Fibroblast of skin of scalp (primary cell): ENCODE measurements around the gene LEF1.
"Not testable (repeated sequence)": the region's sequence is repeated elsewhere in the genome, so short reads cannot be mapped to it uniquely, and the experiment has no call there.

Source experiments
- DNase-seq: peaks from one replicate; pipeline ENCODE4 v3.0.0-alpha.2; 2013

The LEF1 gene

DNA sequence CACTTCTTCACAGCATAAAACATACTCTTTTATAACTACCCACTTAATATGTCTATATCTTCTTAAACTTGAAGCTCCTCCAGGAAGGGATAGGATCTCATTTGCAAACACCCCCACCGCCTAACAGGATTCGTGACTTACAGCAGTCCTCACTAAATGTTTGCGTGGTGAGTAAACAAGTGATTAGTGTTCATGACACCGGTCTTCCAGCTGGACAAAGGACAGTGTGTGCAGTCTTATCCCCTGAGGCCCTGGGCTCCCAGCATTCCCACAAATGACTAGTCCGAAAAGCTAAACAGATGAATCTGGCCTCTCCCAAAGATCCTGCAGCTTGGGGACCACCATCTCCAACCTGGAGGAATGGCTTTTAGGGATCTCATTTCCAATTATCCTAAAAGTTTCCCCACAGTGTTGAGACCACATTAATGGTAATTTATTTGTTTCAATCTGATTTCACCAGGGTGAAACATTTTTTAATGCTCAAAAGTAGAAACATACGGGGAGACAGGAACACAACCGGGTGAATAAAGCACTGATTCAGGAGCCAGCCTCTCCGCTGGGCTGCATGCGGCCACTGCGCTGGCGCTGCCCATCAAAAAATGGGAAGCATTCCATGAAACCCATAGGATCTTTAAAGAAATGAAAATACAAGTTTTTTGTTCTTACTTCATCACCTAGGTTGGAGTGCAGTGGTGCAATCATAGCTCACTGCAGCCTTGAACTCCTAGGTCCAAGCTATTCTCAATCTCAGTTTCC, 109.9 kb downstream of the LEF1 start:
- peak; percentile 68 for DNase-seq

- no peak for DNase-seq
Measured at GRCh38 chr4:108056418-108056817, 112.3 kb downstream of the LEF1 start.

GRCh38 chr4:108055787-108056186, 112.9 kb downstream of the LEF1 start:
- DNase-seq = no peak

DNA sequence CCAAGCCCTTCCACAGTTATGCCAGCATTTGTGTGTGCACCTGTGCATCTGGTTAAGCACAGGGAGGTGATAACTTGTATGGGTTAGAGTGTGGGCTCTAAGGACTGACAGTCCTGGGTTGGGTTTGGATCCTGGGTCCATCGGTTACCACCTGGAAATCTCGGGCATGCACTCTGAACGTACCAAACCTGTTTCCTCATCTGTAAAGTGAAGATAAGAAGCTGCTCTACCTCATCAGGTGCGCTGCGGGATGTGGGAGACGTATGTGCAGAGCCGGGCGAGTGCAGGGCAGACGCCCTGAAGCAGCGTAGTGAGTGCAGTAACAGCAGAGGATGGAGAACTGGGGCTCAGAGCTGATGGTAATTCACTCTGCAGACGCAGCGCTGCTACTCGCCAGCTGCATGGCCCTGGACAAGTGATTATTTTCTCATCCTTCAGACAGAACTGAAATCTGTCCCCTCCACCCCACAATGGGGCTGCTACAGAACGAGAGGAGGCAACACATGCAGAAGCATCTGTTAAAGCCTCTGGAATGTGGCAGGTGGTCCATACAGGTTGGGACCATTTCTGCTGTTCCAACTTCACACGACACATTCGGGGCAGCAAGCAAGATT, 114.6 kb downstream of the LEF1 start:
- no peak for DNase-seq

DNA sequence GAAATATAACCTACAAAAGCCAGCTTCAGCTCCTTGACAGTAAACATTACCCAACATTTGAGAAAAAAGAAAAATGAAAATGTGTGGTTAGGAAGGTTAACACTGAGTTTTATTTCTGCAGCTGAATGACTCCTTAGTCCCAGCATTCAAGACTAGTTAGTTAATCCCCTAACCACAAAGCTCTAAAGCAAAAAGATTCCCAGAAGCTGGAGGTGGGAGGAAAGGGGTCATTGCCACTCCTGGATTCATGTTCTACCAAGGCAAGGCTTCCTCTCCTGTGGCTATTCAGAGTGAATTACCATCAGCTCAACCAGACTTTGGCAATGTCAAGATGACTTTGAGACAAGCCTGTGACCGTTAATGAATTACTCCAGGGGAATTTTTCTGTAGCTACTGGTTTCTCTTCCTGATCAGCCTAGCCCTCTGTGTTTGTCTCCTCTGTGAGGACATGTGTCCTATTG, 115.5 kb downstream of the LEF1 start:
- no peak for DNase-seq

GRCh38 chr4:108052558-108053120, 116.1 kb downstream of the LEF1 start:
- DNase-seq = no peak

- peak; percentile 60 for DNase-seq
Measured at GRCh38 chr4:108051343-108051742, 117.4 kb downstream of the LEF1 start.

GRCh38 chr4:108050166-108051111, 118.3 kb downstream of the LEF1 start:
- DNase-seq = not testable (repeated sequence)

DNA sequence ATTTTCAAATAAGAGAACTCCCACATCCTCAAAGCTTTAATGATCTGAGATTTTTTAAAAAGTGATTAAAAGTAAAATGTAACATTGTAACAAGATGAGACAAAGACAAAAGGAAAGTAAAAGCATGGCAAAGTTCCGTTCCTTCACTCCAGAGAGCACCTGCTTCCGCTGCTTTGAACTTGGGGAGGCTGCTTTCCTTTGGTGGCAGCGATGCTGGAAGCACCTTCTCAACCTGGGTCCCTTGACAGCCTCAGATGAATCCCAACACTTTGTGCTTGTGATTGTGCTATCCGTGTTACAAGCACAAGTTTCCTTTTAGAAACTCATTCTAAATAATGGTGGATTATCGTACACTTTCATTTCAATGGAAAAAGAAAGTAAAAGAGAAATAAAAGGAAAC, 119.3 kb downstream of the LEF1 start:
- no peak for DNase-seq

GRCh38 chr4:108048997-108049396, 119.7 kb downstream of the LEF1 start:
- no peak for DNase-seq

- DNase-seq = no peak
Measured at GRCh38 chr4:108048157-108048556, 120.6 kb downstream of the LEF1 start.

DNA sequence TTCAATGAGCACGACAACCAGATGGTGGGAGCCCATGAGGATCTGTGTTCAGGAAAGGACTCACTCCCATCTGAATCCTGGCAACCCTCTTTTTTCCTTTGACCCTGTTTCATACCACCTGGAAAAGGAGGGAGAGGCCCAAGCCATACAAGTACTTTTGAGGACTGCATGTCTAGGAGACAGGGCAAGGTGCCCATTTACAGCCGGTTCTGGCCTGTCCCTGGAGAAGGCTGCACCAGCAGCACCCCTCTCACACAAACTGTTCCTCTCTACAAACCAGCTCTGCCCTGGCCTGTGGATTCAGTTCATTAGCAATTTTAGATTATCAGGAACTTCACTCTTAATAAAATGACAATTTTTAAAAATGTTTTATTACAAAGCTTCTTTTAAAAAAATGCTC, 121.5 kb downstream of the LEF1 start:
- DNase-seq = no peak

- no peak for DNase-seq
Measured at GRCh38 chr4:108045687-108046024, 123.1 kb downstream of the LEF1 start.

DNA sequence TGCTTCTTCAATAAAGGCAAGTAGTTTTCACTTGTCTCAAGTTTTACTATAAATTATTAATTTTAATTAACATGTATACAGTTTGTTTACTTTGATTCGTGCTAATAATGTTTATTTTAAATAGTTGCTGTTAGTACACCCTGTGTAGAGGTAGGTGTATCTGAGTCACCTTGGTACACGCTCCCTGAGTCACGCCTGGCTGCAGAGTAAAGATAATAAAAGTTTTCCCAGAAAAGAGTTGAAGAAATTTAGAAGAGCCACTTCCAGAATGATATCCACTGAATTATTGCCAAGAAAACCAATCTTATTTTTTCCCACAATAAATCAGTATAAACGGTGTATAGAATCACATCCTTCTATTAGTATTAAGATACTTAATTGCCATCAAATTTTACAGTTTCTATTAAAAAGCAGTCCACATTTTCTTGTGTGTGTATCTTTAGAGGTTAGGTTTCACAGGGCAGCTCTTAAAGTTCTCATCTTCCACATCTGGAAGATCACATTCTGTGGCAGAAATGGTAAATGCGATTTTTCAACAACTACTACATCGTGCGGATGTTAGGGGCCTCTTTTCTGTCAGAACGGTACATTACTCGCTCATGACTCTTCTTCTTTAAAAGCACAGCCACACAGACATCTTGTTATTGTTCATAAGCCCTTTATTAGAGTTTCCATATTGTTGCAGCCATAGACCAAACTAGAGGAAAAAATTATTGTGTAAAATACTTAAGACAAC, 123.6 kb downstream of the LEF1 start:
- no peak for DNase-seq

GRCh38 chr4:108043526-108043925, 125.2 kb downstream of the LEF1 start:
- DNase-seq = no peak

DNA sequence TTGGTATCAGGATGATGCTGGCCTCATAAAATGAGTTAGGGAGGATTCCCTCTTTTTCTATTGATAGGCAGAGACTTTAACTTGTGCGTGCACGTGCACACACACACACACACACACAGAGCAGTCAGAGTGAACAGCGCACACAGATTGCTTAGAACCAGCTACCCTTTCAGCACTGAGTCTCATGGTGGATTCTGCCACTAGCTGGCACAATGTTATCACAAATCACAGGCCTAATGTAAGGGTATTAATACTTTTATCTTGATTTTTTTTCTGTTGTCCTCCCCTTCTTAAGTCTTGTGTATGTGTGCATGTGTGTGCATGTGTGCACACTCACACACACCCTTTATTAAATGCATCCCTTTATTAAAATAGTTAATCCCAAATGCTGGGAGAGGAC, 125.8 kb downstream of the LEF1 start:
- no peak for DNase-seq

DNA sequence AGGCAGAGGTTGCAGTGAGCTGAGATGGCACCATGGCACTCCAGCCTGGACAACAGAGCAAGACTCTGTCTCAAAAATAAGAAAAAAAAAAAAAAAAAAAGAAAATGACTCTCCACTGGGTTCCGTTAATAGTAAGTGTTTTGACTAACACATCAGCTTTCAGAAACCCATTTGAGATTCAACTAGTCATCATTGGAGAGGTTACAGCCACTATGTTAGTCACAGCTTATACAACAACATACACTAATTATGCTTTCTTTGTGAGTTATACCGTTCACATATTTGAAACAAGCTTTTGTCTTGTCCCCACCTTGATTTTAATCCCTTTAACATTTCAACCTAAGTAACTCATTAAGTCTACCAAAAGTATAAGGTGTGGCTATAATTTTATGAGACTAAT, 130.8 kb downstream of the LEF1 start:
- DNase-seq = no peak

GRCh38 chr4:108036213-108036612, 132.5 kb downstream of the LEF1 start:
- DNase-seq = no peak

- DNase-seq = no peak
Measured at GRCh38 chr4:108035691-108036090, 133.0 kb downstream of the LEF1 start.

DNA sequence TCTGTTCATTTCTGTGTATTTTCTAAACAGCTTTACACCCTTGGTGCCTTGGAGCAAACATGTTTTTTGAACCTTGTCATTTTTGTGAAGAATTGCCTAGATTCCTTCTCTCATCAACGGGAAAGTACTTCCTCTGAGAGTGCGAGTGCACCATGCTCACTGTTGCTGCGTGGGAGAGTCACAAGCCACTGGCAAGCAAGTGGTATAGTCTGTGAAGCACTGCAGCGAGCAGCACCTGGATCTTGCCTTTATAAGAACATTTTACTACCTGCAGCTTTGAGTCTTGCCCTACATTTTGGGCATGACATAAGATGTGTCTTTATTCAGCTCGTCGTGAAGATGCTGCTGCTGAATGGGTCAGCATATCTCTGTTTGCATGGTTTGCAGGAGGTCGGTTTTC, 134.2 kb downstream of the LEF1 start:
- DNase-seq = no peak

DNA sequence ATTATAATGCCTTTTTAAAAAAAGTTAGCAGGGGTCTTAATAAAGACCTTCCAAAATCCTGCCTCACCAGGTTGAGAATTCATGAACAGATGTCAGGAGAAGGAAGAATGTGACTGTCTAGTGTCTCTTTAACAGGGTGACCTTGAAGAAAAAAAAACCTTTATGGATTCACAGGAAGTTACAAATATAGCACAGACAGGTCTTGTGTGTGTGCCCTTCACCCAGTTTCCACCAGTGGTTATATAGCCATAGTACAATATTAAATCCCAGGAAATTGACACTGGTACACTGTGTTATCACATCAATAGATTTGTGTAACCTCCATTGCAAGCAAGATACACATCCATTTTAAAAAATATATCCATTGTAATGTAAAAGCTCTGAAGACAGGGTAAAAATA, 135.4 kb downstream of the LEF1 start:
- no peak for DNase-seq

DNA sequence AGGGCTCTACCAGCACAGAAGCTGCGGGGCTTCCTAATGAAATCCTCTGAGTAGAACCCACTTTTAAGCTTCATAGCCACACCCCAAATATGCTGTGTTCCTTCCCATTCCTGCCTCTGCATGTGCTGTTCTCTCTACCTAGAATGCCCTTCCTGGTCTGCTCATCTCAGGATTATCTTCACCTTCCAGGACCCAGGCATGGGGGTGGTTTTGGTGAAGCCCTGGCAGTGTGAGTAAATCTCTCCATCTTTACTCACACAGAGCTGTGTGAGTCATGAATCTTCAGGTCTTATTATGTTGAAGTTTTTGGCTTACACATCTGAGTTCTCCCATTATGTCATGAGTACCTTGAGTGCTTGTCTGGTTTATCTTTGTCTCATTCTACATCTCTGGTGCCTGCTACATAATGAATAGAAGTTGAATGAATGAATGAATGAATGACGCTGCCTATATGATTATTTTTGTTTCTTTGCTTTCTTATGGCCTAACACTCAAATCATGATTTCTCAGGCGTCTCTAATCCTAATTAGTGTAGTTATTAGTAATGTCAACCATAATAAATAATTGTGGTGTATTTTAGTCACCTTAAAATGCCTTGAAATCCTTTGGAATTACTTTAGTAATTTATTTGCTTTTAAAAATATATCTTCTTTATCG, 137.2 kb downstream of the LEF1 start:
- DNase-seq = no peak
